Loucy (cell line): ENCODE measurements around the gene ZNF611.
"Not testable (repeated sequence)": the region's sequence is repeated elsewhere in the genome, so short reads cannot be mapped to it uniquely, and the experiment has no call there.

Source experiments
- H2AFZ ChIP-seq: fragments of 200-600 bp; sonication (generic); 2 replicates; pipeline ENCODE4 v1.6.0; 2016; ENCODE audit warnings: antibody characterized with exemption, mild to moderate bottlenecking, low read length, moderate library complexity
- H3F3A ChIP-seq: fragments of 200-600 bp; 2 replicates; pipeline ENCODE4 v1.6.0; 2016; ENCODE audit warnings: antibody characterized with exemption, low read depth, mild to moderate bottlenecking
- H3K27me3 ChIP-seq: fragments of 200-600 bp; sonication (generic); 2 replicates; pipeline ENCODE4 v1.6.1; 2014; ENCODE audit warnings: low read length, mild to moderate bottlenecking; ENCODE audit not compliant: insufficient read depth, poor library complexity, severe bottlenecking
- H3K36me3 ChIP-seq: fragments of 200-600 bp; sonication (generic); 2 replicates; pipeline ENCODE4 v1.6.1; 2016; ENCODE audit warnings: low read length; ENCODE audit not compliant: insufficient read depth
- H3K4me1 ChIP-seq: fragments of 200-600 bp; sonication (generic); 2 replicates; pipeline ENCODE4 v1.5.1; 2014; ENCODE audit warnings: low read length, mild to moderate bottlenecking; ENCODE audit not compliant: insufficient read depth, poor library complexity, severe bottlenecking
- H3K4me2 ChIP-seq: fragments of 200-600 bp; sonication (generic); 2 replicates; pipeline ENCODE4 v1.6.0; 2014; ENCODE audit warnings: antibody characterized with exemption, low read length, low read depth, mild to moderate bottlenecking; ENCODE audit not compliant: poor library complexity, severe bottlenecking
- H3K4me3 ChIP-seq: fragments of 200-600 bp; sonication (generic); 2 replicates; pipeline ENCODE4 v1.5.1; 2014; ENCODE audit warnings: low read length, mild to moderate bottlenecking, mixed read lengths; ENCODE audit not compliant: poor library complexity, severe bottlenecking
- H3K79me2 ChIP-seq: fragments of 200-600 bp; sonication (generic); 2 replicates; pipeline ENCODE4 v1.6.1; 2014; ENCODE audit warnings: low read length; ENCODE audit not compliant: insufficient read depth
- H3K9ac ChIP-seq: fragments of 200-600 bp; sonication (generic); 2 replicates; pipeline ENCODE4 v1.6.0; 2014; ENCODE audit warnings: mild to moderate bottlenecking, low read depth, low read length, moderate library complexity; ENCODE audit not compliant: poor library complexity, severe bottlenecking
- H3K9me2 ChIP-seq: fragments of 200-600 bp; sonication (generic); replicated peaks from 2 replicates; pipeline ENCODE4 v1.6.1; 2016; ENCODE audit warnings: low read depth, low read length, mixed read lengths
- H3K9me3 ChIP-seq: fragments of 200-600 bp; sonication (generic); 2 replicates; pipeline ENCODE4 v1.6.1; 2014; ENCODE audit warnings: mild to moderate bottlenecking, antibody characterized with exemption, low read length, low read depth; ENCODE audit not compliant: insufficient read depth
- H4K20me1 ChIP-seq: fragments of 200-600 bp; sonication (generic); 2 replicates; pipeline ENCODE4 v1.6.0; 2014; ENCODE audit warnings: antibody characterized with exemption, low read length, mild to moderate bottlenecking; ENCODE audit not compliant: insufficient read depth, poor library complexity, severe bottlenecking
- EZH2phosphoT487 ChIP-seq: fragments of 200-600 bp; IDR thresholded peaks from 2 replicates; pipeline ENCODE4 v1.6.1; 2018; ENCODE audit warnings: antibody characterized with exemption, mild to moderate bottlenecking, moderate library complexity, borderline replicate concordance
- TF ChIP-seq, protein P1 (sequence below): fragments of 200-600 bp; sonication (generic); conservative IDR thresholded peaks from 2 replicates; pipeline ENCODE4 v1.5.1; 2014; ENCODE audit warnings: mild to moderate bottlenecking, antibody characterized with exemption, low read length

ZNF611 gene

DNA sequence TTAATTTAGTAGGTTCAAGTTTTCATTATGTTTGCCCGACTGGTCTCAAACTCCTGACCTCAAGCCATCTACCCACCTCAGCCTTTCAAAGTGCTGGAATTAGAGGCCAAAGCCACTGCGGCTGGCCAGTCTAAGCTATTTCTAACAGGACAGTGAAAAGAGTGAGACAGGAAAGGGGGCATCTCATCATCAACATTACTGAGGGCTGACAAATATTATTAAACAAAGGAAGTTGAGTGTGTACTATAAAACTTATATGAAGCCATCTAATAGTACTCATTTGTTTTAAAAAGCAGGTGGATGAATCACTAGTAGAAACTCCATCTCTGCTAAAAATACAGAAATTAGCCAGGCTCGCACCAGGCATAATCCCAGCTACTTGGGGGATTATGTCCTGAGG is 24.3 kb downstream of the ZNF611 start:
- no peak overlapping the region for H2AFZ ChIP-seq
- no peaks in the 10 kb centered on the region for H3K9me2 ChIP-seq
- H3K9me3 ChIP-seq = no peaks in the 10 kb centered on the region
- H3K36me3 ChIP-seq = peaks cover 16% of the 10 kb centered on the region; the same call in 1 of the 2 replicates
- H3K9ac ChIP-seq = no peak overlapping the region
- no peaks in the 10 kb centered on the region for H3F3A ChIP-seq
- H3K4me1 ChIP-seq = no peaks in the 10 kb centered on the region
- no peak overlapping the region for H3K4me2 ChIP-seq
- TF ChIP-seq, protein P1, sequence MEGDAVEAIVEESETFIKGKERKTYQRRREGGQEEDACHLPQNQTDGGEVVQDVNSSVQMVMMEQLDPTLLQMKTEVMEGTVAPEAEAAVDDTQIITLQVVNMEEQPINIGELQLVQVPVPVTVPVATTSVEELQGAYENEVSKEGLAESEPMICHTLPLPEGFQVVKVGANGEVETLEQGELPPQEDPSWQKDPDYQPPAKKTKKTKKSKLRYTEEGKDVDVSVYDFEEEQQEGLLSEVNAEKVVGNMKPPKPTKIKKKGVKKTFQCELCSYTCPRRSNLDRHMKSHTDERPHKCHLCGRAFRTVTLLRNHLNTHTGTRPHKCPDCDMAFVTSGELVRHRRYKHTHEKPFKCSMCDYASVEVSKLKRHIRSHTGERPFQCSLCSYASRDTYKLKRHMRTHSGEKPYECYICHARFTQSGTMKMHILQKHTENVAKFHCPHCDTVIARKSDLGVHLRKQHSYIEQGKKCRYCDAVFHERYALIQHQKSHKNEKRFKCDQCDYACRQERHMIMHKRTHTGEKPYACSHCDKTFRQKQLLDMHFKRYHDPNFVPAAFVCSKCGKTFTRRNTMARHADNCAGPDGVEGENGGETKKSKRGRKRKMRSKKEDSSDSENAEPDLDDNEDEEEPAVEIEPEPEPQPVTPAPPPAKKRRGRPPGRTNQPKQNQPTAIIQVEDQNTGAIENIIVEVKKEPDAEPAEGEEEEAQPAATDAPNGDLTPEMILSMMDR = no peak
- TF ChIP-seq EZH2phosphoT487 = no peak
- H3K27me3 ChIP-seq = no peaks in the 10 kb centered on the region
- no peak overlapping the region for H3K4me3 ChIP-seq
- H4K20me1 ChIP-seq = no peaks in the 10 kb centered on the region
- no peaks in the 10 kb centered on the region for H3K79me2 ChIP-seq

DNA sequence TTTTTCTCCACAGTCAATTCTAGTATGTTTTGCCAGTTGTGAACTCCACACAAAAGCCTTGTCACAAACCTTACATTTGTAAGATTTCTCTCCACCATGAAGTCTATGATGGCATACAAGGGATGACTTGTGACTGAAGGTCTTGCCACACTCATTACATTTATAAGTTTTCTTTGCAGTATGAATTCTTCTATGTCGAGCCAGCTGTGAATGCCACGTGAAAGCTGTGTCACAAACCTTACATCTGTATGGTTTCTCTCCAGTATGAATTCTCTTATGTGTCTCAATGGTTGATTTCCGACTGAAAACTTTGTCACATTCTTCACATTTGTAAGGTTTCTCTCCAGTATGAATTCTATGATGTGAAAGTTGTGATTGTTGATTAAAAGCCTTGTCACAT is 29.2 kb downstream of the ZNF611 start:
- not testable (repeated sequence) for H3K4me3 ChIP-seq, H3K79me2 ChIP-seq, H3K9me2 ChIP-seq, H3K9ac ChIP-seq, H2AFZ ChIP-seq, H3F3A ChIP-seq, H3K4me1 ChIP-seq, H4K20me1 ChIP-seq, H3K9me3 ChIP-seq, H3K4me2 ChIP-seq, H3K27me3 ChIP-seq
- H3K36me3 ChIP-seq = peaks cover 29% of the 10 kb centered on the region; the same call in 1 of the 2 replicates

DNA sequence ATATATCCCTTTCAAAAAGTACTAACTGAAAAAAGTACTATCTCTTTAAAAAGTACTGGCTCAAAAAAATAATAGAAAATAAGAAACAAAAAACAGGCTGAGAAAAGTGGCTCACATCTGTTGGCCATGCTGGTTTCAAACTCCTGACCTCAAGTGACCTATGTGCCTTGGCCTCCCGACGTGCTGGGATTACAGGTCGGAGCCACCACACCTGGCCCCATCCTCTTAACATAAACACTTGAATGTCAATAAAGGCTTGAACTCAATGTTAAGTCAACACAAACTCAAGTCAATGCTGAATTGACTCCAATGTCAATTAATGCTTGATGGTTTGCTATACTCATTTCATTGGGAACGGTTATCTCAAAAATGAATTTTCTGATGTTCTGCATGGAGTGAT is 30.9 kb downstream of the ZNF611 start:
- Histone ChIP-seq H3K9me2 (no peaks in the 10 kb centered on the region), H3K36me3 (peaks cover 29% of the 10 kb centered on the region; the same call in 1 of the 2 replicates), H3K4me3 (no peak overlapping the region), H3K9me3 (no peaks in the 10 kb centered on the region), H3K79me2 (no peaks in the 10 kb centered on the region), H3K27me3 (no peaks in the 10 kb centered on the region), H3F3A (no peaks in the 10 kb centered on the region), H3K4me1 (no peaks in the 10 kb centered on the region), H3K4me2 (no peak overlapping the region), H2AFZ (no peak overlapping the region), H3K9ac (no peak overlapping the region), H4K20me1 (no peaks in the 10 kb centered on the region)
- TF ChIP-seq, protein P1 = no peak
- TF ChIP-seq EZH2phosphoT487 = no peak

DNA sequence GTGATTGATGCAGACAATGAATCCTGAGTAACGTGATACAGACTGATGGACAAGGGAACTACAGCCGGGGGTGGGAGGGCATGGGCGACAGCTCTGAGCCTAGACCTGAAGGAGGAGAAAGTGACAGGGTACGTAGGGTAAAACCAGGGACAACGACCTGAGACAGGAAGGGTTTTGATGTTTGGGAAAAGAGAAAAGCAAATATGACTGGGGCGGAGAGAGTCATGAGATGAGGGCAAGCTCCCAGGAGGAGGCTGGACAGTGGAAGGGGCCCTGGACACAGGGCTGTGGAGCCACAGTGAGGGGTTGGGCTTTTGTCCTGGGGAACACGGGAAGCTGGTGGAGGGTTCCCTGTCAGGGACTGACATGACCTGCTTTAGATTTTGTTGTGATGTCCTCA is 34.2 kb downstream of the ZNF611 start:
- Histone ChIP-seq H3K9me2 (no peaks in the 10 kb centered on the region), H3K9ac (no peak overlapping the region), H3K4me3 (no peak overlapping the region), H3K4me1 (no peaks in the 10 kb centered on the region), H3K9me3 (no peaks in the 10 kb centered on the region), H4K20me1 (no peaks in the 10 kb centered on the region), H3K27me3 (no peaks in the 10 kb centered on the region), H3K4me2 (no peak overlapping the region), H2AFZ (no peak overlapping the region), H3F3A (no peaks in the 10 kb centered on the region), H3K36me3 (peaks cover 14% of the 10 kb centered on the region; the same call in 1 of the 2 replicates), H3K79me2 (no peaks in the 10 kb centered on the region)
- no peak for TF ChIP-seq EZH2phosphoT487
- TF ChIP-seq, protein P1 = no peak
